ENCODE results near the gene ZNF772. TPM values are rescaled to one million over a fixed set of nuclear protein-coding genes. Genes with fewer than 3 reads are reported as not detected.

ZNF772 gene
- total RNA-seq, 2 donors from 2014 or later, result 3.4 to 6.8 TPM

Other genes starting within 250 kb of the ZNF772 start
- gene AURKC, start 246.5 kb downstream of the ZNF772 start, total RNA-seq, result 1 to 10 TPM; 1.0 to 2.0 TPM
- gene ZNF805, start 236.9 kb downstream of the ZNF772 start, total RNA-seq, result 10 to 100 TPM; 14.7 to 15.5 TPM
- 100 to 1,000 TPM in 1 of 2 donors, 10 to 100 TPM in 1; 57.5 to 106 TPM for gene ZNF460, start 197.1 kb downstream of the ZNF772 start, total RNA-seq
- 1 to 10 TPM; 5.9 to 7.2 TPM for gene ZNF543, start 157.1 kb downstream of the ZNF772 start, total RNA-seq
- 1 to 10 TPM; 4.7 to 9.8 TPM for gene ZNF304, start 126.3 kb downstream of the ZNF772 start, total RNA-seq
- gene TRAPPC2B, start 114.0 kb downstream of the ZNF772 start, total RNA-seq, result 1 to 10 TPM; 3.5 to 5.2 TPM
- 1 to 10 TPM; 2.2 to 3.0 TPM for gene ZNF547, start 114.0 kb downstream of the ZNF772 start, total RNA-seq
- gene ZNF548, start 87.7 kb downstream of the ZNF772 start, total RNA-seq, result 10 to 100 TPM; 18.9 to 22.0 TPM
- gene ZNF17, start 66.4 kb downstream of the ZNF772 start, total RNA-seq, result 10 to 100 TPM; 10.6 to 11.1 TPM
- 10 to 100 TPM; 11.5 to 21.7 TPM for gene ZNF749, start 42.2 kb downstream of the ZNF772 start, total RNA-seq
- gene VN1R1, start 20.4 kb downstream of the ZNF772 start, total RNA-seq, result under 1 TPM in 1 of 2 donors, not detected in 1; 0.21 TPM
- 1 to 10 TPM; 6.7 to 7.2 TPM for gene ZNF419, start 10.2 kb upstream of the ZNF772 start, total RNA-seq
- 1 to 10 TPM; 4.8 to 5.6 TPM for gene ZNF773, start 22.4 kb upstream of the ZNF772 start, total RNA-seq
- gene ZNF549, start 49.8 kb upstream of the ZNF772 start, total RNA-seq, result 1 to 10 TPM; 4.8 to 7.3 TPM
- gene ZNF550, start 82.3 kb upstream of the ZNF772 start, total RNA-seq, result 1 to 10 TPM; 7.8 to 8.8 TPM
- gene ZNF416, start 101.3 kb upstream of the ZNF772 start, total RNA-seq, result 1 to 10 TPM; 3.1 to 3.4 TPM
- 1 to 10 TPM; 4.8 to 5.5 TPM for gene ZIK1, start 106.6 kb upstream of the ZNF772 start, total RNA-seq
- 1 to 10 TPM; 4.7 to 9.8 TPM for gene ZNF530, start 122.3 kb upstream of the ZNF772 start, total RNA-seq
- 10 to 100 TPM; 11.3 to 11.6 TPM for gene ZNF134, start 136.7 kb upstream of the ZNF772 start, total RNA-seq
- gene ZNF211, start 155.6 kb upstream of the ZNF772 start, total RNA-seq, result 10 to 100 TPM in 1 of 2 donors, 1 to 10 TPM in 1; 9.9 to 12.4 TPM
- gene ZSCAN4, start 191.4 kb upstream of the ZNF772 start, total RNA-seq, result not detected
- 10 to 100 TPM in 1 of 2 donors, 1 to 10 TPM in 1; 6.6 to 13.5 TPM for gene ZNF551, start 204.4 kb upstream of the ZNF772 start, total RNA-seq
- 1 to 10 TPM in 1 of 2 donors, under 1 TPM in 1; 0.81 to 1.3 TPM for gene ZNF154, start 231.6 kb upstream of the ZNF772 start, total RNA-seq